GM12875 (cell line): ENCODE results near the gene SEMA4B.
"Not testable (repeated sequence)": the region's sequence is repeated elsewhere in the genome, so short reads cannot be mapped to it uniquely, and the experiment has no call there.

Experiments used
- H3K4me3 ChIP-seq: one replicate; pipeline ENCODE4 v1.5.1; 2011; ENCODE audit warnings: low read depth, low read length, control low read depth
- TF ChIP-seq, protein P1 (sequence below): IDR thresholded peaks from 2 replicates; pipeline ENCODE4 v1.5.1; 2011; ENCODE audit warnings: low read depth, mild to moderate bottlenecking, control low read depth, inconsistent platforms, low read length, moderate library complexity, borderline replicate concordance; ENCODE audit not compliant: insufficient read depth

The SEMA4B gene

DNA sequence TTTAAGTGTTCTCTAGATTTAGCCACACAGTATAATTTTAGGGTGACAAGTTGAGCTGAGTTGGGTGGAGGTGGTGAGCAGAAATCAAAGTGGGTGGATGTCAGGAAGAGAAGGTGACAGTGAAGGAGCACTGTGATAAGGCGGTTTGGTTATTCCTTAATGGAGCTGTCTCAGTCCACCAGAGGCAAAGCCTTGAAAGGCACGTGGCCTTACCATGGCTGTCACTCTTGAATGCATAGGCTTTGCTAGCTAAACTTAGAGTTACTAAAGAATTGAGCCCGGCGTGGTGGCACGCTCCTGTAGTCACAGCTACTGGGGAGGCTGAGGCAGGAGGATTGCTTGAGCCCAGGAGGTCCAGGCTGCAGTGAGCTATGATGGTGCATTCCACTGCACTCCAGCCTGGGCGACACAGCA, 47.7 kb downstream of the SEMA4B start:
- no peak overlapping the region for H3K4me3 ChIP-seq
- TF ChIP-seq, protein P1, sequence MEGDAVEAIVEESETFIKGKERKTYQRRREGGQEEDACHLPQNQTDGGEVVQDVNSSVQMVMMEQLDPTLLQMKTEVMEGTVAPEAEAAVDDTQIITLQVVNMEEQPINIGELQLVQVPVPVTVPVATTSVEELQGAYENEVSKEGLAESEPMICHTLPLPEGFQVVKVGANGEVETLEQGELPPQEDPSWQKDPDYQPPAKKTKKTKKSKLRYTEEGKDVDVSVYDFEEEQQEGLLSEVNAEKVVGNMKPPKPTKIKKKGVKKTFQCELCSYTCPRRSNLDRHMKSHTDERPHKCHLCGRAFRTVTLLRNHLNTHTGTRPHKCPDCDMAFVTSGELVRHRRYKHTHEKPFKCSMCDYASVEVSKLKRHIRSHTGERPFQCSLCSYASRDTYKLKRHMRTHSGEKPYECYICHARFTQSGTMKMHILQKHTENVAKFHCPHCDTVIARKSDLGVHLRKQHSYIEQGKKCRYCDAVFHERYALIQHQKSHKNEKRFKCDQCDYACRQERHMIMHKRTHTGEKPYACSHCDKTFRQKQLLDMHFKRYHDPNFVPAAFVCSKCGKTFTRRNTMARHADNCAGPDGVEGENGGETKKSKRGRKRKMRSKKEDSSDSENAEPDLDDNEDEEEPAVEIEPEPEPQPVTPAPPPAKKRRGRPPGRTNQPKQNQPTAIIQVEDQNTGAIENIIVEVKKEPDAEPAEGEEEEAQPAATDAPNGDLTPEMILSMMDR: no peak

DNA sequence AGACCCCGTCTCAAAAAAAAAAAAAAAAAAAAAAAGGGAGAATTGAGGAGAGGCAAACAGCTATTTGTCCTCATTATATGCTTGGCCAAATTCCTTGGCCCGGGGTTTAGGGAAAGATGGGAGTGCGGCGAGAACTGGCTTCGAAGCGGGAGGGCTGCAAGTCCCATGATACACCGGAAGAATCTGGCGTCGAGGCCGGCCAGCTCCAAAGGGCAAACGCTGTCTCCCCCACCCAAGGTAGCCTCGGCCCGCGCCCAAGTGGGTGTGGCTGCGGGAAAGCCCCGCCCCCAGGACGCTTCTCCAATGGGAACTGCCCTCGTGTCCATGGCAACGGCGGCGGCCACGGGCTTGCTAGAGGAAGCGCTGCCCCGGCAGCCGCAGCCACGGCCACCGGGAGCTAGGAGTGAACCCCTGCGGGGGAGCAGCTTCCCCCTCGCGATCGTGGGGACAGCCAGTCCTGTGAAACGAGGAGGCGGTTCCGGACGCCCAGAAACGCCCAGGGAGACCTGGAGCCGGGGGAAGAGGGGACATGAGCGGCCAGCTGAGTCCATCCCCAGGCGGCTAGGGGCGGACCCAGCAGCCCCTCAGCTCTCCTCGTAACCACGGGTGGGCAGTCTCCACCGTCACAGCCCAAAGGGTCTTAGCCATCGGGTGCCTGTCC, 48.2 kb downstream of the SEMA4B start, which contains the start of gene TTLL13:
TTLL13 (plus strand) TSS at position 354 of the 661 bp plus-strand sequence. CDS start 1,075 bp downstream, outside the sequence.
- TF ChIP-seq, protein P1: no peak
- peak within 1 kb of the TSS; percentile 38 for H3K4me3 ChIP-seq

DNA sequence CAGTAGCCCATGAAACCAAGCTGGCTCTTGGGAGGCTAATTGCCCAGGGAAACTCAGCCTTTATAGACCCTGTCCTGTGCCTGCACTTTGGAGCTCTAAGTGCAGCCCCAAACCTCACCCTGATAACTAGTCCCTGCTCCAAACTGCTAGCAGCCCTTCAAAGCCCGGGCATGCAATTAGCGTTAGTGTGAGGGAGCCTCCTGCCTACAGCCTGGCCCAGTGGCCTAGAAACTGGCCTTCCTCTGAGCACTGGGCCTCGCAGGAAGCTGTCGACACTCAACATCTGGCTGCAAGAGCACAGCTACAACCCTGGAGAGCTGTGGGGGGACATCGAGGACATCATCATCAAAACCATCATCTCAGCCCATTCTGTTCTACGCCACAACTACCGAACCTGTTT, 56.6 kb downstream of the SEMA4B start:
- TF ChIP-seq, protein P1: no peak

DNA sequence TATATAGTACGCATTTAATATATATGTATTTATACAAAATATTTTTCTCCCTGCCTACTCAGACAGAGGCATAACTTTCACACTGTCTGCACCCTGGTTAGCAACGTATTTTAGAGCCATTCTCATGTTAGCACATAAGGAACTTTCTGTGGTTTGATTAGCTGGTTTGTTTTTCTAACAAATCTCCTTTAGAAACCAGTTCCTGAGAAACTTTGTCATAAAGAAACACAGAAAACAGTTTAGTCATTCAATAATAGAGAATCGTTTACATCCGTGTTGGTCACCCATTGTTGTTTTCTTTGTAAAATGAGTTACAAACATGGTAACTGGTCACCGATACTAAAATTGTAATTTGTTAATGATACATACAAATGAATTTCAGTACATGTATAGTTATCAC, 58.4 kb downstream of the SEMA4B start:
- TF ChIP-seq, protein P1: no peak
- H3K4me3 ChIP-seq: no peak overlapping the region

More for the DNA sequence above, 56.6 kb downstream of the SEMA4B start:
- H3K4me3 ChIP-seq: no peak overlapping the region

DNA sequence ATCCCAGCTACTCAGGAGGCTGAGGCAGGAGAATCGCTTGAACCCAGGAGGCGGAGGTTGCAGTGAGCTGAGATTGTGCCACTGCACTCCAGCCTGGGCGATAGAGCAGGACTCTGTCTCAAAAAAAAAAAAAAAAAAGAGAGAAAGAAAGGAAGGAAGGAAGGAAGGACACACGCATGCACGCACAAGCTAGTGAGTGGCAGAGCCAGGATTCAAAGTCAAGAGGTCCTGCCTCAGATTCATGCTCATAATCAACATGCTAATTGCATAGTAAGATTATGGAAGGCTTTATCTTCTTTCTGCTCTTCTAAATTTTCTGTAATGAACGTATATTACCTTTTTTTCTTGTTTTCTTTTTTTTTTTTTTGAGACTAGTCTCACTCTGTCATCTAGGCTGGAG, 59.6 kb downstream of the SEMA4B start:
- not testable (repeated sequence) for H3K4me3 ChIP-seq

DNA sequence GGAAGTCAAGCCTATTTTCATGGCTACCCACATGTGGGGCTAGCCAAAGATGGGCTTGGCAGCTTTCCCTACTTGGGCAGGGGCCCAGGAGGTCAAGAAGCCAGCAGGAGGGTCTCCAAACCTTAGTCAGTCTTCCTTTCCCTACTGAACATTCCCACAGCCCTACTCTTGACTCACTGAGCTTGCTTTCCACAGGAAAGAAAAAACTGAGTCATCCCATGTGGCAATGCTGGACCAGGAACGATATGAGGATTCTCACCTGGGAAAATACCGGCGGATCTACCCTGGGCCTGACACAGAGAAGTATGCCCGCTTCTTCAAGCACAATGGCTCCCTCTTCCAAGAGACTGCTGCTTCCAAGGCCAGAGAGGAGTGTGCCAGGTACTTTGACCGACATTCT, 60.7 kb downstream of the SEMA4B start:
- TF ChIP-seq, protein P1: no peak
- no peak overlapping the region for H3K4me3 ChIP-seq

DNA sequence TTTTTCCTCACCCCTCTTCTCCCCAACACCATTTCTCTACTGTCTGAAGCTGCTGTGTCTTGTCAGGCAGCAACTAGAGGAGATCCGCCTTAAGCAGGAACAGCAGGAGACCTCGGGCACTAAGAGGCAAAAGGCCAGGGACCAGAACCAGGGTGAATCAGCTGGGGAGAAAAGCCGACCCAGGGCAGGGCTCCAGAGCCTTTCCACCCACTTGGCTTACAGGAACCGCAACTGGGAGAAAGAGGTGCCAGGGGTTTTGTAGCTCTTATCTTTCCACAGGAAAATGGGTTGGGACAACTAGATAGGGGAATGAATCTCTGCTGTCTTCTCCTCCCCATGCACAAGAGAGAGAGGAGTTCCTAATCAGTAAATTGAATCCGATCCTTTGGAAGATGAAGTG, 61.3 kb downstream of the SEMA4B start:
- H3K4me3 ChIP-seq: no peak overlapping the region
- TF ChIP-seq, protein P1: no peak

DNA sequence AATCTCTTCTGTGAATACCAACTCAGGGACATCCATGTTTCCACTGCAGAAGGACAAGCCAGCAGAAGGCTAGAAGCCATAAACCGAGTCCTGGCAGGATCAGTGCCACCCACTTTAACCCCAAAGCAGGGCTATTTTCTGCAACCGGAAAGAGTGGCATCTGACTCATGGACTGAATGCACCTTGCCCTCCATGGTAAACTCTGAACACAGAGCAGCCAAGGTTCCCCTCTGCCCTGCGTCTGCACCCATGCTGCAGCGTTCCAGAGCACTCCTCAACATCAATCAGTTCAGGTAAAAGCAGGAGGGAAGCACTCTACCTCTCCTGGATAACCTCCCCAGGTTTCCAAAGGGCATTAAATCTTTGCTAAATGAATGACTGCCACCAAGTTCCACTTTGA, 63.5 kb downstream of the SEMA4B start:
- peak overlapping the region; percentile 69 for H3K4me3 ChIP-seq
- TF ChIP-seq, protein P1: no peak
